DND-41 (cell line): ENCODE results near the gene FN3K.
A peak's percentile ranks its signal among the peaks of the same experiment; 100 is the strongest.
"Not testable (repeated sequence)": the region's sequence is repeated elsewhere in the genome, so short reads cannot be mapped to it uniquely, and the experiment has no call there.

Source experiments
- ATAC-seq: fragments of 200-7000 bp; cut with Tn5 transposase; 3 replicates; pipeline ENCODE4 v1.9.1; 2021; ENCODE audit warnings: low read depth; ENCODE audit not compliant: insufficient read depth
- DNase-seq: peaks from one replicate; pipeline ENCODE4 v3.0.0-alpha.2; 2020
- H2AFZ ChIP-seq: 2 replicates; pipeline ENCODE4 v1.6.0; 2012; ENCODE audit warnings: low read depth, low read length
- H3K27ac ChIP-seq: 2 replicates; pipeline ENCODE4 v1.5.1; 2012; ENCODE audit warnings: low read length, inconsistent platforms
- H3K27me3 ChIP-seq: fragments of 200-600 bp; sonication (generic); 2 replicates; pipeline ENCODE4 v1.6.0; 2012; ENCODE audit warnings: low read length, mild to moderate bottlenecking, inconsistent platforms; ENCODE audit not compliant: insufficient read depth, poor library complexity
- H3K36me3 ChIP-seq: 2 replicates; pipeline ENCODE4 v1.5.1; 2012; ENCODE audit warnings: low read length, inconsistent platforms; ENCODE audit not compliant: insufficient read depth
- H3K4me1 ChIP-seq: 2 replicates; pipeline ENCODE4 v1.5.1; 2012; ENCODE audit warnings: mild to moderate bottlenecking, low read length; ENCODE audit not compliant: insufficient read depth
- H3K4me2 ChIP-seq: 2 replicates; pipeline ENCODE4 v1.6.0; 2012; ENCODE audit warnings: mild to moderate bottlenecking, moderate library complexity, low read length, inconsistent platforms; ENCODE audit not compliant: insufficient read depth
- H3K4me3 ChIP-seq, 2 experiments: fragments of 200-600 bp in 1 of 2; shearing (Covaris generic) in 1 of 2; 2 replicates each; pipeline ENCODE4 v1.5.1; 2012 to 2016; ENCODE audit warnings: inconsistent platforms in 2 of 2, low read length in 2 of 2, mild to moderate bottlenecking in 2 of 2, low read depth in 1 of 2, moderate library complexity in 1 of 2
- H3K79me2 ChIP-seq: 2 replicates; pipeline ENCODE4 v1.6.0; 2012; ENCODE audit warnings: low read length, inconsistent platforms; ENCODE audit not compliant: insufficient read depth
- H3K9ac ChIP-seq: 2 replicates; pipeline ENCODE4 v1.6.0; 2012; ENCODE audit warnings: low read depth, mild to moderate bottlenecking, inconsistent platforms, low read length, moderate library complexity
- H3K9me3 ChIP-seq: 2 replicates; pipeline ENCODE4 v1.5.1; 2012; ENCODE audit warnings: low read length, moderate library complexity, mild to moderate bottlenecking, inconsistent platforms; ENCODE audit not compliant: insufficient read depth, severe bottlenecking
- H4K20me1 ChIP-seq: 2 replicates; pipeline ENCODE4 v1.6.0; 2012; ENCODE audit warnings: low read length; ENCODE audit not compliant: insufficient read depth
- CTCF ChIP-seq: IDR thresholded peaks from 2 replicates; pipeline ENCODE4 v1.5.1; 2012; ENCODE audit warnings: borderline replicate concordance, low read length, moderate library complexity, mild to moderate bottlenecking; ENCODE audit not compliant: poor library complexity, severe bottlenecking; ENCODE audit errors: extremely low read depth
- EZH2 ChIP-seq: IDR thresholded peaks from 3 replicates; pipeline ENCODE4 v1.6.1; 2012; ENCODE audit warnings: borderline replicate concordance, low read depth, mild to moderate bottlenecking, moderate library complexity, low read length, inconsistent platforms; ENCODE audit not compliant: severe bottlenecking

The FN3K gene

GRCh38 chr17:82767041-82767754 lies 31.8 kb downstream of the FN3K start:
- no peaks in the 10 kb centered on the region for H3K4me1 ChIP-seq
- H3K4me2 ChIP-seq, result no peak overlapping the region
- H3K27me3 ChIP-seq, result no peaks in the 10 kb centered on the region
- no peak overlapping the region for H3K27ac ChIP-seq
- no peaks in the 10 kb centered on the region; the same call in 1 of the 2 replicates for H4K20me1 ChIP-seq
- TF ChIP-seq CTCF (peak; percentile 62), EZH2 (no peak)
- H3K79me2 ChIP-seq, result peaks cover 13% of the 10 kb centered on the region; the same call in 1 of the 2 replicates
- no peak overlapping the region for H3K9ac ChIP-seq
- H3K36me3 ChIP-seq, result peaks cover 87% of the 10 kb centered on the region
- no peaks in the 10 kb centered on the region for H3K9me3 ChIP-seq
- H3K4me3 ChIP-seq, result no peak overlapping the region
- H2AFZ ChIP-seq, result no peak overlapping the region
- ATAC-seq (0 out of 3 replicates have a peak, but pooled peaks have one; percentile 40), DNase-seq (peak; percentile 38)

- DNase-seq (no peak), ATAC-seq (no peak)
- no peak overlapping the region for H3K9ac ChIP-seq
- TF ChIP-seq CTCF (no peak), EZH2 (no peak)
- H3K79me2 ChIP-seq, result peaks cover 7% of the 10 kb centered on the region; the same call in 1 of the 2 replicates
- H2AFZ ChIP-seq, result no peak overlapping the region
- H4K20me1 ChIP-seq, result no peaks in the 10 kb centered on the region; the same call in 1 of the 2 replicates
- H3K9me3 ChIP-seq, result no peaks in the 10 kb centered on the region
- no peaks in the 10 kb centered on the region for H3K27me3 ChIP-seq
- H3K36me3 ChIP-seq, result peaks cover 84% of the 10 kb centered on the region
- H3K4me3 ChIP-seq, result no peak overlapping the region
- no peaks in the 10 kb centered on the region for H3K4me1 ChIP-seq
- H3K27ac ChIP-seq, result no peak overlapping the region
- no peak overlapping the region for H3K4me2 ChIP-seq
Observed at GRCh38 chr17:82769041-82769440, 33.6 kb downstream of the FN3K start.

- Histone ChIP-seq H3K27ac (no peak overlapping the region), H4K20me1 (peaks cover 9% of the 10 kb centered on the region; the same call in 1 of the 2 replicates), H3K79me2 (peaks cover 7% of the 10 kb centered on the region; the same call in 1 of the 2 replicates), H3K4me2 (no peak overlapping the region), H3K9ac (no peak overlapping the region), H3K27me3 (no peaks in the 10 kb centered on the region), H3K9me3 (no peaks in the 10 kb centered on the region), H3K4me1 (peaks cover 7% of the 10 kb centered on the region; the same call in 1 of the 2 replicates), H3K36me3 (peaks cover 81% of the 10 kb centered on the region), H2AFZ (no peak overlapping the region), H3K4me3 (no peak overlapping the region)
- no peak for DNase-seq
- TF ChIP-seq CTCF, result no peak
- no peak for TF ChIP-seq EZH2
- ATAC-seq, result peak; percentile 52; the same call in 2 of the 3 replicates
Observed at GRCh38 chr17:82772026-82772425, 36.6 kb downstream of the FN3K start.

- H3K79me2 ChIP-seq, H3K4me1 ChIP-seq, H2AFZ ChIP-seq, H3K27me3 ChIP-seq, H3K4me2 ChIP-seq, H3K27ac ChIP-seq, H3K4me3 ChIP-seq, H3K9ac ChIP-seq, ATAC-seq, H4K20me1 ChIP-seq, H3K9me3 ChIP-seq, DNase-seq: not testable (repeated sequence)
- H3K36me3 ChIP-seq, result peaks cover 60% of the 10 kb centered on the region
Observed at GRCh38 chr17:82774456-82774855, 39.0 kb downstream of the FN3K start.
